K562 (cell line): Measurements from ENCODE around the gene PTPRG. TPM values are rescaled to one million over a fixed set of nuclear protein-coding genes. Genes with fewer than 3 reads are reported as not detected.

Experiments
- ATAC-seq: fragments of 200-7000 bp; cut with Tn5 transposase; 3 replicates; pipeline ENCODE4 v1.9.1; 2020; ENCODE audit warnings: moderate library complexity
- BruUV-seq: library from RNA; stranded (reverse); fragments of 400-500 nt; replicated peaks from 2 replicates; lab custom pipeline; 2021; lab: Mats Ljungman, UMichigan
- CTCF ChIA-PET: fragments of 300-600 bp; formaldehyde crosslinking; extraction: SDS; loops from one replicate; lab custom pipeline; 2021; ENCODE audit warnings: low intra/inter-chr PET ratio; lab: Yijun Ruan, JAX
- POLR2A ChIA-PET: fragments of 300-600, 350-650 bp; sonication (Branson Sonifier 250); formaldehyde crosslinking; extraction: SDS; loops from one replicate; lab custom pipeline; 2021; ENCODE audit warnings: antibody characterized with exemption, inconsistent platforms; lab: Yijun Ruan, JAX
- DNase-seq, 4 experiments: peaks; one replicate each; pipeline versions ENCODE4 v3.0.0 to v3.0.0-alpha.2; 2011 to 2018; ENCODE audit warnings: low spot score in 3 of 4, mixed read lengths in 3 of 4; ENCODE audit errors: extremely low read depth in 1 of 4
- FAIRE-seq: peaks from 2 replicates; lab custom pipeline; 2011; peaks lifted over from hg19 to GRCh38; lab: Jason Lieb, UNC
- H2AFZ ChIP-seq: 2 replicates; pipeline ENCODE4 v1.6.0; 2011; ENCODE audit warnings: low read depth, low read length, control low read depth, inconsistent platforms
- H3K27ac ChIP-seq: fragments of 200-600 bp; 3 replicates; pipeline ENCODE4 v1.8.0; 2011; ENCODE audit warnings: low read depth, mild to moderate bottlenecking, control low read depth, inconsistent platforms, low read length, moderate library complexity, mixed read lengths; ENCODE audit errors: extremely low read depth
- H3K27me3 ChIP-seq, 2 experiments: fragments of 300-600 bp in 1 of 2; 2 replicates in 1 of 2; 3 replicates in 1 of 2; pipeline versions ENCODE4 v1.6.0 to v1.8.0; 2011; ENCODE audit warnings: inconsistent platforms in 2 of 2, low read length in 2 of 2, mild to moderate bottlenecking in 1 of 2, mixed read lengths in 1 of 2, moderate library complexity in 1 of 2; ENCODE audit not compliant: control insufficient read depth in 2 of 2, insufficient read depth in 2 of 2
- H3K36me3 ChIP-seq: fragments of 300-600 bp; 3 replicates; pipeline ENCODE4 v1.8.0; 2011; ENCODE audit warnings: mild to moderate bottlenecking, low read length, inconsistent platforms; ENCODE audit not compliant: control insufficient read depth, insufficient read depth
- H3K4me1 ChIP-seq, 2 experiments: fragments of 200-600 bp in 1 of 2; replicated peaks in 1 of 2; 2 replicates in 1 of 2; 3 replicates in 1 of 2; pipeline versions ENCODE4 v1.5.1 to v1.8.0; 2011; ENCODE audit warnings: inconsistent platforms in 2 of 2, low read length in 2 of 2, mild to moderate bottlenecking in 1 of 2, mixed read lengths in 1 of 2, moderate library complexity in 1 of 2; ENCODE audit not compliant: control insufficient read depth in 2 of 2, insufficient read depth in 2 of 2
- H3K4me2 ChIP-seq: 2 replicates; pipeline ENCODE4 v1.6.1; 2011; ENCODE audit warnings: low read length, control low read depth, inconsistent platforms, mixed read lengths; ENCODE audit not compliant: insufficient read depth
- H3K4me3 ChIP-seq: fragments of 200-600 bp; sonication (generic), shearing (Covaris generic); 2 replicates; pipeline ENCODE4 v1.5.1; 2016; ENCODE audit warnings: control low read depth, inconsistent platforms
- H3K79me2 ChIP-seq: fragments of 200-600 bp; 3 replicates; pipeline ENCODE4 v1.8.0; 2011; ENCODE audit warnings: low read length, inconsistent platforms; ENCODE audit not compliant: control insufficient read depth, insufficient read depth
- H3K9ac ChIP-seq, 2 experiments: 2 replicates each; pipeline versions ENCODE4 v1.6.0 to v1.6.1; 2011; ENCODE audit warnings: low read depth in 2 of 2, low read length in 2 of 2, control low read depth in 1 of 2, inconsistent platforms in 1 of 2, mild to moderate bottlenecking in 1 of 2, mixed read lengths in 1 of 2; ENCODE audit not compliant: insufficient read depth in 1 of 2
- H3K9me1 ChIP-seq: one replicate; pipeline ENCODE4 v1.6.0; 2011; ENCODE audit warnings: inconsistent platforms, mild to moderate bottlenecking, low read length, moderate library complexity; ENCODE audit not compliant: control insufficient read depth, insufficient read depth
- H3K9me3 ChIP-seq: replicated peaks from 2 replicates; pipeline ENCODE4 v1.5.1; 2011; ENCODE audit warnings: low read depth, low read length, inconsistent platforms; ENCODE audit not compliant: control insufficient read depth, insufficient read depth
- H4K20me1 ChIP-seq: replicated peaks from 2 replicates; pipeline ENCODE4 v1.6.1; 2011; ENCODE audit warnings: low read length, inconsistent platforms, mixed read lengths; ENCODE audit not compliant: control insufficient read depth, insufficient read depth
- BMI1 ChIP-seq: fragments of 150-350 bp; IDR thresholded peaks from 2 replicates; pipeline ENCODE4 v1.6.1; 2014; ENCODE audit warnings: low read length
- CCNT2 ChIP-seq: IDR thresholded peaks from 2 replicates; pipeline ENCODE4 v1.6.1; 2011; ENCODE audit warnings: borderline replicate concordance, low read depth, mild to moderate bottlenecking, moderate library complexity, mixed read lengths, low read length; ENCODE audit not compliant: insufficient read length; ENCODE audit errors: extremely low read depth
- CHCHD3 ChIP-seq: fragments of 250-450 bp; sonication (Bioruptor Pico); IDR thresholded peaks from 2 replicates; pipeline ENCODE4 v2.1.2; 2022; ENCODE audit warnings: mild to moderate bottlenecking
- GABPA ChIP-seq: fragments of 200-800 bp; sonication (Bioruptor generic); conservative IDR thresholded peaks from 2 replicates; pipeline ENCODE4 v1.6.1; 2016; ENCODE audit warnings: low read depth, missing genetic modification characterization, missing compliant biosample characterization
- HMG20A ChIP-seq: fragments of 450-650 bp; formaldehyde crosslinking; conservative IDR thresholded peaks from 2 replicates; pipeline ENCODE4 v1.4.0; 2020; ENCODE audit warnings: mild to moderate bottlenecking, mixed read lengths
- MAFG ChIP-seq: fragments of 450-650 bp; conservative IDR thresholded peaks from 2 replicates; pipeline ENCODE4 v1.6.1; 2016; ENCODE audit warnings: missing genetic modification characterization, missing compliant biosample characterization
- NFXL1 ChIP-seq: fragments of 450-650 bp; formaldehyde crosslinking; IDR thresholded peaks from 2 replicates; pipeline ENCODE4 v1.4.0; 2021; ENCODE audit warnings: mild to moderate bottlenecking
- RAD21 ChIP-seq, 2 experiments: fragments of 250-450 bp in 1 of 2; fragments of 450-650 bp in 1 of 2; sonication (Bioruptor Pico) in 1 of 2; formaldehyde crosslinking in 1 of 2; IDR thresholded peaks in 1 of 2; conservative IDR thresholded peaks in 1 of 2; 2 replicates each; pipeline versions ENCODE4 v1.4.0 to v1.8.0; 2020 to 2022; ENCODE audit warnings: mild to moderate bottlenecking in 2 of 2, moderate library complexity in 1 of 2
- XRCC5 ChIP-seq: fragments of 200-400 bp; formaldehyde crosslinking; IDR thresholded peaks from 2 replicates; pipeline ENCODE4 v1.6.1; 2017; ENCODE audit warnings: low read depth, mild to moderate bottlenecking, low read length
- ZBTB8A ChIP-seq: fragments of 450-650 bp; IDR thresholded peaks from 2 replicates; pipeline ENCODE4 v1.6.1; 2018; ENCODE audit warnings: mild to moderate bottlenecking, moderate library complexity; ENCODE audit not compliant: partially characterized antibody
- ZFP36 ChIP-seq: fragments of 150-350 bp; IDR thresholded peaks from 2 replicates; pipeline ENCODE4 v1.6.1; 2018; ENCODE audit warnings: low read length, low read depth; ENCODE audit not compliant: partially characterized antibody
- ZNF143 ChIP-seq: sonication (generic); formaldehyde crosslinking; IDR thresholded peaks from 2 replicates; pipeline ENCODE4 v1.9.0; 2022; ENCODE audit warnings: mild to moderate bottlenecking, missing genetic modification reagents
- ZNF174 ChIP-seq: fragments of 250-450 bp; sonication (Bioruptor Pico); IDR thresholded peaks from 2 replicates; pipeline ENCODE4 v1.4.0; 2020; ENCODE audit warnings: mild to moderate bottlenecking
- ZNF347 ChIP-seq: fragments of 450-650 bp; formaldehyde crosslinking; IDR thresholded peaks from 2 replicates; pipeline ENCODE4 v1.4.0; 2020; ENCODE audit warnings: low read depth, mild to moderate bottlenecking, moderate library complexity
- ZSCAN29 ChIP-seq: fragments of 450-650 bp; IDR thresholded peaks from 2 replicates; pipeline ENCODE4 v1.6.1; 2017
- WGBS: fragments of 100-300 bp; shearing (Covaris generic); methylation state at CpG from one replicate; pipeline ENCODE4 v1.1.6; 2016; ENCODE audit warnings: low coverage, mixed read lengths; ENCODE audit not compliant: insufficient coverage; ENCODE audit errors: missing lambda C conversion rate; 5-methylcytosine and 5-hydroxymethylcytosine counted together
- in situ Hi-C: fragments of 300-500 bp; cut with MboI; formaldehyde crosslinking; loops from 4 replicates; pipeline ENCODE4 v1.15.0; 2018; ENCODE audit warnings: inconsistent platforms, mixed read lengths
- intact Hi-C: fragments of 100-400 bp; cut with micrococcal nuclease; formaldehyde crosslinking; loops from 2 replicates; pipeline ENCODE4 v1.14.2; 2022
- polyA plus RNA-seq, 8 experiments: library from polyadenylated mRNA; depleted of rRNA in 4 of 8; stranded (reverse) in 5 of 8; unstranded in 3 of 8; fragments of >200 nt; fragmentation: Nextera tagmentation in 2 of 8; fragmentation: Illumina TruSeq in 1 of 8; extraction: Ambion mirVana in 2 of 8; extraction: Trizol in 1 of 8; gene quantifications; 2 replicates each; pipeline versions ENCODE4 v1.2.1 to v1.2.3, GENCODE V29; 2011 to 2014; ENCODE audit warnings: inconsistent platforms in 1 of 8, missing spikeins in 1 of 8
- total RNA-seq, 7 experiments: library from RNA; depleted of rRNA in 6 of 7; stranded (reverse); fragments of >200 nt in 6 of 7; fragmentation: Illumina TruSeq in 2 of 7; extraction: Trizol in 2 of 7; gene quantifications; 2 replicates each; pipeline versions ENCODE4 v1.2.1 to v1.2.3, GENCODE V29; 2011 to 2021; ENCODE audit warnings: low replicate concordance in 1 of 7
- TF ChIP-seq, protein P1 (sequence below): sonication (generic); formaldehyde crosslinking; IDR thresholded peaks from 2 replicates; pipeline ENCODE4 v1.4.0; 2020; ENCODE audit warnings: mild to moderate bottlenecking, missing genetic modification reagents
- TF ChIP-seq, protein P2 (sequence below): IDR thresholded peaks from 3 replicates; pipeline ENCODE4 v1.6.1; 2011; ENCODE audit warnings: borderline replicate concordance, mild to moderate bottlenecking; ENCODE audit not compliant: insufficient read length, insufficient read depth
- TF ChIP-seq, protein P3 (sequence below), 2 experiments: fragments of 450-650 bp; IDR thresholded peaks; 2 replicates each; pipeline ENCODE4 v1.6.1; 2016

The PTPRG gene
- total and polyA plus RNA-seq, 9 of the 15 experiments (the other 6 are each of a cell fraction or from before 2014, with no cell fraction given) = 0.16 TPM; not detected in 8

DNA sequence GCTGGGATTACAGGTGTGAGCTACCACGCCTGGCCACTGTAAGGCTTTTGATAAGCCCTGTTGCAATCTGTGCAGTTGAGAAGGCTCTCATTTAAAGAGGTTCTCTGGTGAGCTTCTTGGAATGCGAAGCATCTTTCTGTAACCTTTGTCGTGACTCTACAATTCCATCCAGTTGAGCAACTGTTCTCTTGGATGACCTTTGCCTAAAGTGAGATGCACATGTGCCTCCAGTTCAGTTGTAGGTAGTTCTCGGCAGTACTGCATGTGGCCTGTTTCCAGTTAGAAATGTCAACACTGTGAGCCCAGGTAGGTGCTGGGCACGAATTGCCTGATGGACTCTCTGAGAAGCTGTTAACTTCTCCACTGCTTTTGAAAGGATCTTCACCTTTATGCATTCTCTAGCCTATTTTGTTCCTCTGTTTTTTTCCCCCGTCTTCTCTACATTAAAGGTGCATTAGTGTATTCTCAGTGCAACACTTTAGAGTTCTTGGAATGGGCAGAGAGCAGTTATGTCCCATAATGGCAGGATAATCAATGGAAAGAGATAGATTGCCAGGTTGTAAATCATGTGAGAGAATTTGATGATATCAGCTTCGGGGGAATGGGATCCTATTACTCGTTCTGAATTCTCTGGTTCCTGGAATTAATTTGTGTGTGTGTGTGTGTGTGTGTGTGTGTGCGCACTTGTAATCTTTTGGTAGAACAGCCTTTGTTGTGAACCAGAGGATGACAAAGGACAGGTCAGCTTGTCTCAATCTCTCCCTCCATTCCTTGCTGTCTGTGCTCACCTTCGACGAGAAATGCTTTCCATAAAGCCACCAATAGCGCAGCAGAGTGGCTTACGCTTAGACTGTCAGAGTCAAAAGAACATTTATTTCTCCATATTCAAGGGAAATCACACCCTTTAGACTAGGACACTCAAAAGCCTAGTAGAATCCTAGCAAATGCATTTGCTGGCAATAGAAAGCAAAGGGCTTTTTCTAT is 51.1 kb downstream of the PTPRG start:
- FAIRE-seq (no peak), ATAC-seq (no peak), DNase-seq (no peak)
- Histone ChIP-seq H3K27me3 (0 out of 5 replicates have a peak, but pooled peaks cover 0 to 5% of the 10 kb centered on the region in 2 experiments), H3K27ac (no peak overlapping the region), H3K79me2 (no peaks in the 10 kb centered on the region), H3K9me1 (no peaks in the 10 kb centered on the region), H3K36me3 (no peaks in the 10 kb centered on the region), H3K9ac (no peak overlapping the region), H2AFZ (no peak overlapping the region), H3K4me2 (no peak overlapping the region), H4K20me1 (no peaks in the 10 kb centered on the region), H3K4me1 (no peaks in the 10 kb centered on the region), H3K4me3 (no peak overlapping the region), H3K9me3 (no peaks in the 10 kb centered on the region)
- ChIA-PET CTCF (no interaction called here), POLR2A (no interaction called here)
- in situ Hi-C loops = no loop called here
- 0% methylated on average over 11 of the region's 13 CpGs for WGBS
- BruUV-seq = no TSS peak
- intact Hi-C loops = no loop called here
- TF ChIP-seq NFXL1 (no peak), CCNT2 (no peak), ZSCAN29 (no peak), ZBTB8A (no peak), HMG20A (CRISPR knock-in tag) (no peak), ZFP36 (no peak), CHCHD3 (CRISPR knock-in tag) (no peak), BMI1 (no peak), RAD21 (CRISPR knock-in tag; conservative IDR thresholded peaks at IDR 0.05 in 1 of 2, IDR thresholded peaks at IDR 0.05 in 1 of 2) (no peak), XRCC5 (no peak), ZNF174 (CRISPR knock-in tag) (no peak), GABPA (tag) (no peak), ZNF347 (CRISPR knock-in tag) (no peak), MAFG (tag) (no peak), ZNF143 (CRISPR knock-in tag) (no peak)
- TF ChIP-seq, protein P1, sequence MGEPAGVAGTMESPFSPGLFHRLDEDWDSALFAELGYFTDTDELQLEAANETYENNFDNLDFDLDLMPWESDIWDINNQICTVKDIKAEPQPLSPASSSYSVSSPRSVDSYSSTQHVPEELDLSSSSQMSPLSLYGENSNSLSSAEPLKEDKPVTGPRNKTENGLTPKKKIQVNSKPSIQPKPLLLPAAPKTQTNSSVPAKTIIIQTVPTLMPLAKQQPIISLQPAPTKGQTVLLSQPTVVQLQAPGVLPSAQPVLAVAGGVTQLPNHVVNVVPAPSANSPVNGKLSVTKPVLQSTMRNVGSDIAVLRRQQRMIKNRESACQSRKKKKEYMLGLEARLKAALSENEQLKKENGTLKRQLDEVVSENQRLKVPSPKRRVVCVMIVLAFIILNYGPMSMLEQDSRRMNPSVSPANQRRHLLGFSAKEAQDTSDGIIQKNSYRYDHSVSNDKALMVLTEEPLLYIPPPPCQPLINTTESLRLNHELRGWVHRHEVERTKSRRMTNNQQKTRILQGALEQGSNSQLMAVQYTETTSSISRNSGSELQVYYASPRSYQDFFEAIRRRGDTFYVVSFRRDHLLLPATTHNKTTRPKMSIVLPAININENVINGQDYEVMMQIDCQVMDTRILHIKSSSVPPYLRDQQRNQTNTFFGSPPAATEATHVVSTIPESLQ (CRISPR knock-in tag) = no peak
- TF ChIP-seq, protein P2, sequence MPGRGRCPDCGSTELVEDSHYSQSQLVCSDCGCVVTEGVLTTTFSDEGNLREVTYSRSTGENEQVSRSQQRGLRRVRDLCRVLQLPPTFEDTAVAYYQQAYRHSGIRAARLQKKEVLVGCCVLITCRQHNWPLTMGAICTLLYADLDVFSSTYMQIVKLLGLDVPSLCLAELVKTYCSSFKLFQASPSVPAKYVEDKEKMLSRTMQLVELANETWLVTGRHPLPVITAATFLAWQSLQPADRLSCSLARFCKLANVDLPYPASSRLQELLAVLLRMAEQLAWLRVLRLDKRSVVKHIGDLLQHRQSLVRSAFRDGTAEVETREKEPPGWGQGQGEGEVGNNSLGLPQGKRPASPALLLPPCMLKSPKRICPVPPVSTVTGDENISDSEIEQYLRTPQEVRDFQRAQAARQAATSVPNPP = no peak
- TF ChIP-seq, protein P3, sequence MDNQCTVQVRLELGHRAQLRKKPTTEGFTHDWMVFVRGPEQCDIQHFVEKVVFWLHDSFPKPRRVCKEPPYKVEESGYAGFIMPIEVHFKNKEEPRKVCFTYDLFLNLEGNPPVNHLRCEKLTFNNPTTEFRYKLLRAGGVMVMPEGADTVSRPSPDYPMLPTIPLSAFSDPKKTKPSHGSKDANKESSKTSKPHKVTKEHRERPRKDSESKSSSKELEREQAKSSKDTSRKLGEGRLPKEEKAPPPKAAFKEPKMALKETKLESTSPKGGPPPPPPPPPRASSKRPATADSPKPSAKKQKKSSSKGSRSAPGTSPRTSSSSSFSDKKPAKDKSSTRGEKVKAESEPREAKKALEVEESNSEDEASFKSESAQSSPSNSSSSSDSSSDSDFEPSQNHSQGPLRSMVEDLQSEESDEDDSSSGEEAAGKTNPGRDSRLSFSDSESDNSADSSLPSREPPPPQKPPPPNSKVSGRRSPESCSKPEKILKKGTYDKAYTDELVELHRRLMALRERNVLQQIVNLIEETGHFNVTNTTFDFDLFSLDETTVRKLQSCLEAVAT (IDR thresholded peaks at IDR 0.05) = no peak
